GM03348 (cell line): ENCODE results near the gene IVL.

ENCODE experiments used
- DNase-seq: peaks from one replicate; pipeline ENCODE4 v3.0.0; 2012; ENCODE audit warnings: low spot score

IVL gene

GRCh38 chr1:152899027-152899426 lies 9.3 kb upstream of the IVL start:
- DNase-seq: no peak

DNA sequence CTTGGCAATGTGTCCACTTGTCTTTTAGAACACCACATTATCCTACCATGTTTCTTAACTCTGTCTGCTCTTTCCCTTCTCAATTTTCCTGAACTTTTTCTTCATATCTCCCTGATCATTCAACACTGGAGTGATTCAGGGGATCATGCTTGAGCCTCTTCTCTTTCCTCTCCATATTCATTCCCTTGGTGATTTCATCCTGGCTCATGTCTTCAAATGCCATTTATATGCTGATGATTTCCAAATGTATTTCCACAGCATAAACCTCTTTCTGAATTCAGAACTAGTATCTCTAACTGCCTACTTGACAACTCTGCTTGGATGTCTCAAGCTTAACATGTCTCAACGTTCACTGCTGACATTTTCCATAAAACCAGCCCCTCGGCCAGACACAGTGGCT lies 8.5 kb upstream of the IVL start:
- no peak for DNase-seq

- DNase-seq: no peak
Measured at GRCh38 chr1:152901631-152902030, 6.7 kb upstream of the IVL start.

DNA sequence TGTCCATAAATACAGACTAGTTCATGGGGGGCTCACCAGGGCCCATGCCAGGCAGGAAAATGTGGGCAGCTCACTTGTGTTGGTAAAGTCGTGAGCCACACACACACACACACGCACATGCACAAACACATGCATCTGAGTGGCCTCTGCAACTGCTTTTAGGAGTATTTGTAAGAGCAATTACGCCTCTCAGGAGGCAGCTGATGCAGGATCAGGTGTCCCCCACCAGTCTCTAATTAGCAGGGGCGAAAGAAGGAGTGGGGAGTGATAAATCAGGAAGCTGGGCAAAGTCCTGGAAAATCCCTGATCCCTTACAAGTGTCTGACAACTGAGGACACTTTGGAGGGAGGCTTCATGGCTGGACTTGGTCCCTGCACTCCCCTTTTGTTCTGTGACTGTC lies 5.7 kb upstream of the IVL start:
- DNase-seq: no peak

DNA sequence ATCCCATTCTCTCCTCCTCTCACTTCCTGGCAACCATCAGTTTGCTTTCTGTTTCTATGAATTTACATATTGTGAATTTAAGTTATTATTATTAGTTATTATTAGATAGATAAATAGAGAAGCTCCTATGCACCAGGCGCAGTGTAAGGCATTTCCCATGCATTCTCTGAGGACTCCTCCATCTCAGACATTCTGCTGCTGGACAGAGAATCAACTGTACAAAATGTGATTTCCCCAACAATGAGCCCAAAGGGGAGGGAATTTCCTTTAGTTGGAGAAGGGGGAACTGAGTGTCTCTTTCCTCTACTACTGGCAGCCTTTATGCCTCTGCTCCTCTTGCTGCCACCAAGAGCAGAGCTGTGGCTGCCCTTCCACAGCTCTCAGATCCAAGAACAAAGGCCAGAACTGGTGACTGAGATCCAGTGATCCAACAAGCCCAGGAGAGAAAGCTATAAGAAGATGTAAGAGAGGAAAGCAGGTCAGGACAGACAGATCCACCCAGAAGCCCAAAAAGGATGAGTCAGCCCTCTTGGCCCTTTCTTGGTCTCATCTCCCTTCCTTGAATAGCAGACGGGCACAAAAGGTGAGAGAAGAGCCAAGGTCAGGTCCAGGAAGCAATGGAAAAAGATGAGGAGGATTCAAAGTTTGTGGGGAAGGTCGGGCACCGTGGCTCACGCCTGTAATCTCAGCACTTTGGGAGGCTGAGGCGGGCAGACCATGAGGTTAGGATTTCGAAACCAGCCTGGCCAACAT lies 3.5 kb upstream of the IVL start:
- DNase-seq: no peak

GRCh38 chr1:152906023-152906565 lies 2.3 kb upstream of the IVL start:
- DNase-seq: peak; percentile 72

GRCh38 chr1:152909206-152909605 lies 860 bp downstream of the IVL start:
- DNase-seq: no peak

DNA sequence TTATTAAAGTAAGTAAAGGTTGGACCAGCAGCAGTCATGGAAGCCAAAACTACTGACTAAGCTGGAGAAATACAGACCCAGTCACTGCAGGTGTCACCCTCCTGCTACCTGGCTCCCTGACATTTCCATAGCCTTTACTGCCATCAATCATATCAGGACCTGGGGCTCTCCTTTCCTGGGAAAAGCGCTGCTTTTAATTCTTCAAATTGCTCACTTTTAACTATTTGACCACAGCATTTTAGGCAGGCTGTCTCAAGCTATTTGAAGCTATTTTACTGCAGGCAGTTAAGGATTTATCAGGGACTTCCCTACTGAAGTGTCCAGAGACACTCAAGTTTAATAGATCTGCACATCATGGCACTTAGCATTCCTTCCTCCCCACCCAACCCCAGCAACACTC lies 4.1 kb downstream of the IVL start:
- no peak for DNase-seq

- DNase-seq: no peak
Measured at GRCh38 chr1:152912900-152913299, 4.6 kb downstream of the IVL start.

DNA sequence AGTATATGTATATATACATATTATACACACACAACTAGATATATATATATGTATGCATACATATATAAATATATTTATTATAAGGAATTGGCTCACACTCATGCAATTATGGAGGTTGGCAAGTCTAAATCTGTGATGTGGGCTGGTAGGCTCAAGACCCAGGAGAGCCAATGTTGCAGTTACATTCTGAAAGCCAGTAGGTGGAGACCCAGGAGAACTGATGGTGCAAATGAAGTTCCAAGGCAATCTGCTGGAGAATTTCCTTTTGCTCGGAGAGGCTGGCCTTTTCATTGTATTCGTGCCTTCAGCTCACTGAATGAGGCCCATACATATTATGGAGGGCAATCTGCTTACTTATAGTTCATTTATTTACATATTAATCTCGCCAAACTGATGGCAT lies 9.4 kb downstream of the IVL start:
- DNase-seq: no peak

DNA sequence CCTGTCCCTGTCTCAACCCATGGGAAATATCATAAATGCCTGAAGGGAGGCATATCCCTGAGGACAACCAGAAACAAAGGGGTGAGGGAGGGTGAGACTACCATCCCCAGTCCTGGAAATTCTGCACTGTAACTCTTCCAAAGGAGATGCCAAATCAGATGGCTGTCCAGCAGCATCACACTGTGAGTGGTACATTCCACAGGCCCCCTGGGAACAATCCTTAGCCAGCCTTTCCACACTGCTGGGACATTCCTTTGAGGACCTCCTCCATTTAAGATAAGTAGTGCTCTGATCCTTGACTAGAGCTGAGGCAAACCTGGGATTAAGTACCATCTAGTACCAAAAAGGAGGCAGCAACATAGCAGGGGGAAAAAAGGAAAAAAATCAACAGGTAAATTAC lies 10.7 kb downstream of the IVL start:
- DNase-seq: no peak

GRCh38 chr1:152924191-152924590 lies 15.8 kb downstream of the IVL start:
- DNase-seq: no peak

- peak; percentile 79 for DNase-seq
Measured at GRCh38 chr1:152926091-152926490, 17.7 kb downstream of the IVL start.

DNA sequence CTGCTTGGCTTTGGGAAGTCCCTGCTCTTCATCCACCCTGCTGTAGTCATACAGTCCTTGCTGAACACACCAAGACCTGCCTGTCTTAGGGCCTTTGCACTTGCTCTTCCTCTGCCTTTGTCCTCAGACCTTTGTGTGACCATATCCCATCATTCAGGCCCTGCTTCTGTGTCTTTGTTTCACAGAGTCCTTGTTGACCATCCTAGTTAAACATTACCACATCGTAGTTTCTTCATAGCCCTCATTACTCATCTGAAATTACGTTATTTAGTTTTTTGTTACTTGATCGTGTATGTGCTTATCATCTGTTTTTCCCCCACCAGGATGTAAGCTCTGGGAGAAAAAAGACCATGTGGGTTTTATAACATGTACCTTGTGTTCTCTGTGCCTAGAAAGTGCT lies 20.3 kb downstream of the IVL start:
- no peak for DNase-seq

GRCh38 chr1:152932170-152932811 lies 23.9 kb downstream of the IVL start:
- DNase-seq: no peak

GRCh38 chr1:152933196-152933595 lies 24.9 kb downstream of the IVL start:
- no peak for DNase-seq

DNA sequence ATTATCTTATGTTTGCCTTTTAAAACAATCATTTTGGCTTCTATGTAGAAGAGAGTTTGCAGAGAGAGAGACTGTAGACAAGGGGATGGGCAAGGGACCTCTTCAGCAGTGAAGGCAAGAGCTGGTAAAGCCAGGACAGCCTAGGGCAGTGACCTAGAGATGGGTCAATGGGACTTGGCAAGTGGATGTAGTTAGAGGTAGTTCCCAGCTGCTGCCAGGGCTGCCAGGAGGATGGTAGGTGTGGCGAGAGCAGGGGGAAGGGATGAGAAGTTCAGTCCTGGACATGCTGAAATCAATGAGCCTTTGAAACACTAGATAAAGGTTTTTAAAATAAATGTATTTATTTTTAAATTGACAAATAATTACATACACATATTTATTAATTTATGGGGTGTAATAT lies 32.3 kb downstream of the IVL start:
- no peak for DNase-seq

DNA sequence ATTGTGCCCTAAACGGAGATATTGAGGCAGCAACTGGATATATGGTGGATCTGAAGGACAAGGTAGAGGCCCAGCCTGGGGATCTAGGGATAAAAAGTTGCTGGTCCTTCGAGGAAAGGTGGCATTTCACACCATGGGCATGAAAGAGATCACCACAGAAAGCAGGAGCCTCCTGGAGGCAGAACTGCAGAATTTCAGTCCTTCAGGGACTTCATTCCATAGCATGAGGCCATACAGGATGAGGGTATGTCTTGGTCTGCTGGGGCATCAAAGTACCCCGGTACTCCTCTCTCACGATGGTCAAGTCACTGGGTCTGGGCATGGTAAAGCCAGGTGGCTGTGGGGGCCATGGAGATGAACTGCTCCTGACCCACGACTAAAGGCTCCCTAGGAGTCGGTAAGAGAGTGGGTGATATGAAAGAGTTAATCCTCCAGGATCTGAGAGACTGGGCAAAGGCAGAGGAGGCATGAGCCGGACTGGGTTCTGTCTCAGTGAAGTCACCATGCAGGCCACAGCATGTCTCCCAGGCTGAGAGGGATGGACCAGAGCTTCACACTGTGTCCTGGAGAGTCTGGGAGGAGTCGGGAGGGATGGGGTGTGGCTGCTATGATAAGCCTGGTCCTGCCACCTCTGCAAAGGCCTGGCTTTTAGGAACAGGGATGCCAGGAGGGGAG lies 32.8 kb downstream of the IVL start:
- no peak for DNase-seq

DNA sequence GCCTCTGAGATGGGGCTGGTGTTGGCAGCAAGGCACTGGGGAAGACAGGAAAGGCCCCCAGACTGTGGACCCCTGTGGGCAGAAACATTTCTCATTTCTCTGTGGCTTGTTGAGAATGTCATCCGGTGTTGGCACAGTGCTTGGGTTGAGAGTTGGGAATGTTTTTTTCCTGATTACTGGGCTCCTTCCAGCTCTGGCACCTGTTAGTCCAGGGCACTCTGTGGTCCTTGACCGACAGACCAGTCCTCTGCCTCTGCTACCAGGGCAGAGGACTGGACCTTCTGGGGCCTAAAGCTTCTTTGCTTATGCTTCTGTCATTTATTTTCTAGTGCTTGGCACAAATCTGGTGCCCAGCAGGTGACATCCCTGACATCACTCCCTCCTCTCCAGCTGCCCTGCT lies 33.8 kb downstream of the IVL start:
- DNase-seq: no peak

- DNase-seq: no peak
Measured at GRCh38 chr1:152946248-152946647, 37.9 kb downstream of the IVL start.

DNA sequence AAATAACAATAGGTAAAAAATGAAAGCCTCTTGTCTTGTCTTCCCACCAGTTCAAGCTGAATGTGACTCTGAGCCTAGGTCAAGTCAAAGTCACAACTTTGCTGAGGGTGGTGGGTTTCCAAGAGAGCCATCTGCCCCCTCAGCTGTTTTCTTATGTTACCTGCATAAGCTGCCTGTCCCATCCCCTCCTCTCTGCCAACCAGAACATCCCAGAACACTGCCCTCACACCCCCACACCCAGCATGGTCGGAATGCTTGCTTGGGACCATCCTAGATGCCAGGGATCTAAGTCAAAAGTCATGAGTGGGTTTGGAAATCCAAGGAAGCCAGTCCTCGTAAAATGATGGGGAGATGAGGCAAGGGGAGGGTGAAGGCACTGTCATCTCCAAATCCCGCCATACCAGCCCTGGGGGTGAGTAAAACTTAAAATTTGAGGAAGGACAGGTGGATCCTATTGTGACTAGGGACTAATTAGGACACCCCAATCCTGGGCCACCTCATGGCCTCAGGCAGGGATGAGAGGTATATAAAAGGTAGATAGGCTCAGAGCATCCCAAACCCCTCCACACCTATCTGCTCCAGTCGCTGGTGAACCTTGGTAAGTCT lies 38.4 kb downstream of the IVL start, which contains the start of gene SPRR5:
Gene SPRR5 (plus strand): TSS at position 556 of the 606 bp plus-strand sequence. CDS start 1,349 bp downstream, outside the sequence.
- DNase-seq: no peak

- no peak for DNase-seq
Measured at GRCh38 chr1:152951711-152952110, 43.4 kb downstream of the IVL start.

- no peak for DNase-seq
Measured at GRCh38 chr1:152953761-152954160, 45.4 kb downstream of the IVL start.
